ENCODE results near the gene IVD.

Gene IVD

DNA sequence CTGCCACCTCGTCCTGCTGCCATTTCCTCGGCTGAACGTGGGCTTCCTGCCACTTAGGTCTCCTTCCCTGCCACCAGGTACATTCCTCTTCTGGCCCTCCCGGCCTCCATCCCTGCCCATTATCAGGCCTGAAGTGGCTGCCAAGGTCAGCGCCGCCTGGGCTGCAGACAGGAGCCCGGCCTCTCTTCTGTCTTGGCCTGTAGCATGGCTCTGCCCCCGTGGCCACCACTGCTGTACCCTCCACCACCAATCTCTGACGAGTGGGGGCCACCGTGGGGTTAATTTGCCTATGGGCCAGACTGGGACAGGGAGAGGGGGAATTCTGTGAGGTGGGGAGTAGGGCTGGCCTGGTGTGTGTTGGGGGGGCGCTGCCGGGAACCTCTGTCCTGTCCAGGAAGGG, 33.1 kb downstream of the IVD start:
- TF ChIP-seq, protein P1, sequence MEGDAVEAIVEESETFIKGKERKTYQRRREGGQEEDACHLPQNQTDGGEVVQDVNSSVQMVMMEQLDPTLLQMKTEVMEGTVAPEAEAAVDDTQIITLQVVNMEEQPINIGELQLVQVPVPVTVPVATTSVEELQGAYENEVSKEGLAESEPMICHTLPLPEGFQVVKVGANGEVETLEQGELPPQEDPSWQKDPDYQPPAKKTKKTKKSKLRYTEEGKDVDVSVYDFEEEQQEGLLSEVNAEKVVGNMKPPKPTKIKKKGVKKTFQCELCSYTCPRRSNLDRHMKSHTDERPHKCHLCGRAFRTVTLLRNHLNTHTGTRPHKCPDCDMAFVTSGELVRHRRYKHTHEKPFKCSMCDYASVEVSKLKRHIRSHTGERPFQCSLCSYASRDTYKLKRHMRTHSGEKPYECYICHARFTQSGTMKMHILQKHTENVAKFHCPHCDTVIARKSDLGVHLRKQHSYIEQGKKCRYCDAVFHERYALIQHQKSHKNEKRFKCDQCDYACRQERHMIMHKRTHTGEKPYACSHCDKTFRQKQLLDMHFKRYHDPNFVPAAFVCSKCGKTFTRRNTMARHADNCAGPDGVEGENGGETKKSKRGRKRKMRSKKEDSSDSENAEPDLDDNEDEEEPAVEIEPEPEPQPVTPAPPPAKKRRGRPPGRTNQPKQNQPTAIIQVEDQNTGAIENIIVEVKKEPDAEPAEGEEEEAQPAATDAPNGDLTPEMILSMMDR (IDR thresholded peaks at IDR 0.05; ENCODE audit: insufficient read depth, low read depth, low read length, missing control alignments) = no peak
- H3K4me3 ChIP-seq (ENCODE audit: low read depth, low read length) = no peak overlapping the region

GRCh38 chr15:40439461-40439959, 33.9 kb downstream of the IVD start:
- no peak for DNase-seq (ENCODE audit: low read depth)
- H3K4me3 ChIP-seq (ENCODE audit: low read depth, low read length) = peak overlapping the region; percentile 72
- TF ChIP-seq, protein P1 (IDR thresholded peaks at IDR 0.05; ENCODE audit: insufficient read depth, low read depth, low read length, missing control alignments) = no peak

More for the DNA sequence above, 33.1 kb downstream of the IVD start:
- no peak for DNase-seq (ENCODE audit: low read depth)

GRCh38 chr15:40439960-40440742, 34.6 kb downstream of the IVD start:
- peak overlapping the region; percentile 72 for H3K4me3 ChIP-seq (ENCODE audit: low read depth, low read length)
- DNase-seq (ENCODE audit: low read depth) = peak; percentile 31
- TF ChIP-seq, protein P1 (IDR thresholded peaks at IDR 0.05; ENCODE audit: insufficient read depth, low read depth, low read length, missing control alignments) = no peak

DNA sequence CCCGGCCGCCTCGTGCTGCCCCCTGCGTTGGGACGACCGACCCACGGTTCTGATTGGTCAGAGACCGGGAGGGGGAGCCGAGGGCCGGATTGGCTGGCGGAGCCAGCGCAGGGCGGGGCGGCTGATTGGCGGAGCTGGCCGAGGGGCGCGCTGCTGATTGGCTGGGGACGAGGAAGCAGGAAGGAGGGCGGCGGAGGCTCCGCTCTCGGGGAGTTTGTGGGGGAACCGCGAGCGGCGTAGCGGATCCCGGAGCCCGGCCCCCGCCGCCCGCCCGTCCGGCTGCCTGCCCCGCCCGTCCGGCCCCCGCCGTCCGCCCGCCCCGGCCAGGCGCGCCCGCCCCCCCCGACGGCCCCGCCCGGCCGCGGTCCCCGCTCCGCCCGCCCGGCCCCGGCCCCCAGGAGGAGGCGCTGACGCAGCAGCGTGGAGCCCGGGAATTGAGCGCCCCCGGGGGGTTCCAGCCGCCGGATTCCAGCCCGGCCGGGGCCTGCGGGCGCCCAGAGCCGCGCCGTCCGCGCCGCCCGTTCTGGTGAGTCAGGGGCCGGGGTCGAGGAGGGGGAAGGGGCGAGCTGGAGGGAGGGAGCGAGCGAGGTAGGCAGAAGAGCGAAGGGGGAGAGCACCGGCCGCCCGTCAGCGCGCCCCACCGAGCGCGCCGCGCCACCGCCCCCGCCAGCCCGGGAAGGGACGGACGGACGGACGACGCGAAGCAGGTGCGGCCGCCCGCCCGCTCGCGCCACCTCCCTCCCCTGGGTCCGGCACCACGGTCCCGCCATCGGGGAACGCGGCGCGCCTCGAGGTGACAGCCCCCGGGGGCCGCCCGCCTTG, 35.4 kb downstream of the IVD start, which contains the start of gene BAHD1:
BAHD1 (plus strand) TSS at position 211 of the 822 bp plus-strand sequence. CDS start 17,512 bp downstream, outside the sequence.
- peak; percentile 97 for DNase-seq (ENCODE audit: low read depth)
- peak within 1 kb of the TSS; percentile 73 for H3K4me3 ChIP-seq (ENCODE audit: low read depth, low read length)
- TF ChIP-seq, protein P1 (IDR thresholded peaks at IDR 0.05; ENCODE audit: insufficient read depth, low read depth, low read length, missing control alignments) = no peak

GRCh38 chr15:40441565-40442531, 36.3 kb downstream of the IVD start:
- TF ChIP-seq, protein P1 (IDR thresholded peaks at IDR 0.05; ENCODE audit: insufficient read depth, low read depth, low read length, missing control alignments) = peak; percentile 13
- H3K4me3 ChIP-seq (ENCODE audit: low read depth, low read length) = peak overlapping the region; percentile 73
- DNase-seq (ENCODE audit: low read depth) = peak; percentile 31

GRCh38 chr15:40443255-40443654, 37.7 kb downstream of the IVD start:
- no peak for DNase-seq (ENCODE audit: low read depth)
- no peak overlapping the region for H3K4me3 ChIP-seq (ENCODE audit: low read depth, low read length)
- TF ChIP-seq, protein P1 (IDR thresholded peaks at IDR 0.05; ENCODE audit: insufficient read depth, low read depth, low read length, missing control alignments) = no peak

Measured in GM12865 (cell line).